ENCODE results near the gene CLSTN2. TPM values are rescaled to one million over a fixed set of nuclear protein-coding genes. Genes with fewer than 3 reads are reported as not detected.

The CLSTN2 gene
- polyA plus RNA-seq, 3 donors = not detected

DNA sequence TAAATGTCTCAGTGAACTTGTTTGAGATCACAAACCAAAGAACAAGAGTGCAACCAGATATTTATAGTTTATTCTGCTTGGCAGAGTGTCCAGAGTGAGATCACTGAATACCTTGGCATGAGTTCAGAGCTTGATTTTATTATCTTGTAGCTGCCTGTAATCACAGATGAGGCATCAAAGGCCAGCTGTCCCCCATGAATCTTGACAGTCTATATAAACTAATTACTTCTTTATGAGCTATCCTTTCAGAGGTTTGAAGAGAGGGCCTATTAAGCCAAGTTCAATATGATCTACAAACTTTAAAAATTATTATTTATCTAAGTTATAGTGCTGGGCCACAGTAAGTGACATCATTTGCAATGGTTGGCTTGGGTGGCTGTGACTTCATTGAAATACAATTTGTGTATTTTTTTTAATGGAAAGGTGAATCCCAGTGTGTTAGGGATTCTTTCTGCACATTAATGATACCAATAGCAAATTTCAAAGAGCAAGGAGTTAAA is 251.5 kb downstream of the CLSTN2 start:
- H3K27me3 ChIP-seq (ENCODE audit: control insufficient read depth in 2 of 2, insufficient read depth in 2 of 2, low read length in 2 of 2) = no peaks in the 10 kb centered on the region
- H3K4me3 Mint-ChIP-seq = no peak overlapping the region
- no peak for DNase-seq
- H3K4me2 ChIP-seq (replicated peaks; ENCODE audit: extremely low read depth, low read length, poor library complexity, severe bottlenecking) = no peak overlapping the region
- intact Hi-C loops (cut with micrococcal nuclease) = no loop called here
- no peaks in the 10 kb centered on the region for H3K9me3 ChIP-seq (replicated peaks in 1 of 2; ENCODE audit: control insufficient read depth in 1 of 2, insufficient read depth in 1 of 2, low read length in 2 of 2)
- H2AFZ ChIP-seq (ENCODE audit: insufficient read depth, low read depth, low read length, poor library complexity, severe bottlenecking) = no peak overlapping the region
- H3K4me1 ChIP-seq (ENCODE audit: control insufficient read depth in 1 of 2, insufficient read depth in 2 of 2, low read length in 2 of 2) = no peaks in the 10 kb centered on the region
- H3K4me3 ChIP-seq (replicated peaks in 1 of 3; ENCODE audit: low read depth in 2 of 3, low read length in 3 of 3) = no peak overlapping the region
- H3K79me2 ChIP-seq (ENCODE audit: insufficient read depth, low read length) = no peaks in the 10 kb centered on the region
- no peaks in the 10 kb centered on the region for H3K36me3 Mint-ChIP-seq
- H3K4me1 Mint-ChIP-seq = no peaks in the 10 kb centered on the region
- H3K27ac Mint-ChIP-seq = no peak overlapping the region
- H3K9ac ChIP-seq (ENCODE audit: insufficient read depth, low read length, poor library complexity, severe bottlenecking) = no peak overlapping the region
- no peaks in the 10 kb centered on the region for H3K36me3 ChIP-seq (replicated peaks in 1 of 2; ENCODE audit: control insufficient read depth in 1 of 2, insufficient read depth in 2 of 2, low read length in 2 of 2)
- no peaks in the 10 kb centered on the region for H4K20me1 ChIP-seq (ENCODE audit: insufficient read depth, low read length)
- no peak overlapping the region for H3K27ac ChIP-seq (ENCODE audit: low read depth in 1 of 2, low read length in 2 of 2)
- TF ChIP-seq, protein P1, sequence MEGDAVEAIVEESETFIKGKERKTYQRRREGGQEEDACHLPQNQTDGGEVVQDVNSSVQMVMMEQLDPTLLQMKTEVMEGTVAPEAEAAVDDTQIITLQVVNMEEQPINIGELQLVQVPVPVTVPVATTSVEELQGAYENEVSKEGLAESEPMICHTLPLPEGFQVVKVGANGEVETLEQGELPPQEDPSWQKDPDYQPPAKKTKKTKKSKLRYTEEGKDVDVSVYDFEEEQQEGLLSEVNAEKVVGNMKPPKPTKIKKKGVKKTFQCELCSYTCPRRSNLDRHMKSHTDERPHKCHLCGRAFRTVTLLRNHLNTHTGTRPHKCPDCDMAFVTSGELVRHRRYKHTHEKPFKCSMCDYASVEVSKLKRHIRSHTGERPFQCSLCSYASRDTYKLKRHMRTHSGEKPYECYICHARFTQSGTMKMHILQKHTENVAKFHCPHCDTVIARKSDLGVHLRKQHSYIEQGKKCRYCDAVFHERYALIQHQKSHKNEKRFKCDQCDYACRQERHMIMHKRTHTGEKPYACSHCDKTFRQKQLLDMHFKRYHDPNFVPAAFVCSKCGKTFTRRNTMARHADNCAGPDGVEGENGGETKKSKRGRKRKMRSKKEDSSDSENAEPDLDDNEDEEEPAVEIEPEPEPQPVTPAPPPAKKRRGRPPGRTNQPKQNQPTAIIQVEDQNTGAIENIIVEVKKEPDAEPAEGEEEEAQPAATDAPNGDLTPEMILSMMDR (IDR thresholded peaks at IDR 0.05) = no peak
- peaks cover 0 to 9% (median 4%) of the 10 kb centered on the region in 7 donors for H3K9me3 Mint-ChIP-seq
- H3K27me3 Mint-ChIP-seq (ENCODE audit: low read depth in 3 of 3) = peaks cover 2 to 7% (median 2%) of the 10 kb centered on the region in 3 donors

DNA sequence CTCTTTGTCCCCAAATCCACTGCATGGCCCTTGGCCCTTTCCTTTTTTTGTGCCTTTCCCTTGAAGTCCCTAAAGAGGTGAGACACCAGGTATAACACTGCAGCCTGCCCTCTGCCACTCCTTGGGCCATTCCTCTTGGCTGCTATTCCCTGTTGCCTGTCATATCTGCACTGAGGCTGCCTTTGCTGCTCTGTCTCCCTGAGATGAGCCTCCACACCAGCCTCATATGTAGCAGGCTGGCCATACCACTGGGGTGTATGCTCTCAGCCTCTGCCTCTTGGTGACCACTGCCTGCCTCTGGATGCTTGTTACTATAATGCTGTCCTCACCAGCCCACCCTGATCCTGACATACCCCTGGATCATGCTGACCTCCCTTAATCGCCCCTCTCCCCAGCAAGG is 252.0 kb downstream of the CLSTN2 start:
- intact Hi-C loops (cut with micrococcal nuclease) = no loop called here
- Mint-ChIP-seq H3K27me3 (ENCODE audit: low read depth in 3 of 3) (peaks cover 2 to 7% (median 2%) of the 10 kb centered on the region in 3 donors), H3K4me3 (no peak overlapping the region), H3K27ac (no peak overlapping the region), H3K9me3 (peaks cover 0 to 10% (median 4%) of the 10 kb centered on the region in 7 donors), H3K36me3 (no peaks in the 10 kb centered on the region), H3K4me1 (no peaks in the 10 kb centered on the region)
- Histone ChIP-seq H2AFZ (ENCODE audit: insufficient read depth, low read depth, low read length, poor library complexity, severe bottlenecking) (no peak overlapping the region), H3K9me3 (replicated peaks in 1 of 2; ENCODE audit: control insufficient read depth in 1 of 2, insufficient read depth in 1 of 2, low read length in 2 of 2) (no peaks in the 10 kb centered on the region), H3K27me3 (ENCODE audit: control insufficient read depth in 2 of 2, insufficient read depth in 2 of 2, low read length in 2 of 2) (no peaks in the 10 kb centered on the region), H3K9ac (ENCODE audit: insufficient read depth, low read length, poor library complexity, severe bottlenecking) (no peak overlapping the region), H3K4me3 (replicated peaks in 1 of 3; ENCODE audit: low read depth in 2 of 3, low read length in 3 of 3) (no peak overlapping the region), H3K4me2 (replicated peaks; ENCODE audit: extremely low read depth, low read length, poor library complexity, severe bottlenecking) (no peak overlapping the region), H3K36me3 (replicated peaks in 1 of 2; ENCODE audit: control insufficient read depth in 1 of 2, insufficient read depth in 2 of 2, low read length in 2 of 2) (no peaks in the 10 kb centered on the region), H4K20me1 (ENCODE audit: insufficient read depth, low read length) (no peaks in the 10 kb centered on the region), H3K27ac (ENCODE audit: low read depth in 1 of 2, low read length in 2 of 2) (no peak overlapping the region), H3K79me2 (ENCODE audit: insufficient read depth, low read length) (no peaks in the 10 kb centered on the region), H3K4me1 (ENCODE audit: control insufficient read depth in 1 of 2, insufficient read depth in 2 of 2, low read length in 2 of 2) (no peaks in the 10 kb centered on the region)
- WGBS (ENCODE audit: insufficient coverage) = no CpG with 5 or more reads among the region's 1 CpG
- no peak for DNase-seq
- TF ChIP-seq, protein P1 (IDR thresholded peaks at IDR 0.05) = no peak
